ENCODE results near the gene FOXP1.

Gene FOXP1

GRCh38 chr3:71288269-71288930 lies 295.1 kb downstream of the FOXP1 start:
- Histone ChIP-seq H3K4me3 (ENCODE audit: severe bottlenecking) (no peak overlapping the region), H3K9me3 (ENCODE audit: severe bottlenecking) (no peaks in the 10 kb centered on the region), H3K27me3 (ENCODE audit: insufficient read depth, poor library complexity, severe bottlenecking) (no peaks in the 10 kb centered on the region), H3K4me1 (ENCODE audit: insufficient read depth, poor library complexity, severe bottlenecking) (no peaks in the 10 kb centered on the region), H3K36me3 (ENCODE audit: low read depth) (no peaks in the 10 kb centered on the region), H3K27ac (ENCODE audit: poor library complexity, severe bottlenecking) (no peak overlapping the region)
- no peak for TF ChIP-seq CTCF (IDR thresholded peaks at IDR 0.05; ENCODE audit: poor library complexity, severe bottlenecking)
- no peak for DNase-seq (ENCODE audit: low spot score)
- no peak for ATAC-seq (ENCODE audit: low read depth)

GRCh38 chr3:71285086-71285485 lies 298.4 kb downstream of the FOXP1 start:
- no peaks in the 10 kb centered on the region for H3K27me3 ChIP-seq (ENCODE audit: insufficient read depth, poor library complexity, severe bottlenecking)
- H3K4me1 ChIP-seq (ENCODE audit: insufficient read depth, poor library complexity, severe bottlenecking): no peaks in the 10 kb centered on the region
- ATAC-seq (ENCODE audit: low read depth) (no peak), DNase-seq (ENCODE audit: low spot score) (no peak)
- H3K36me3 ChIP-seq (ENCODE audit: low read depth): no peaks in the 10 kb centered on the region
- no peak overlapping the region for H3K27ac ChIP-seq (ENCODE audit: poor library complexity, severe bottlenecking)
- no peak for TF ChIP-seq CTCF (IDR thresholded peaks at IDR 0.05; ENCODE audit: poor library complexity, severe bottlenecking)
- no peak overlapping the region for H3K4me3 ChIP-seq (ENCODE audit: severe bottlenecking)
- no peaks in the 10 kb centered on the region for H3K9me3 ChIP-seq (ENCODE audit: severe bottlenecking)

GRCh38 chr3:71282976-71283375 lies 300.6 kb downstream of the FOXP1 start:
- DNase-seq (ENCODE audit: low spot score) (no peak), ATAC-seq (ENCODE audit: low read depth) (no peak)
- H3K9me3 ChIP-seq (ENCODE audit: severe bottlenecking): no peaks in the 10 kb centered on the region
- no peaks in the 10 kb centered on the region for H3K27me3 ChIP-seq (ENCODE audit: insufficient read depth, poor library complexity, severe bottlenecking)
- H3K4me3 ChIP-seq (ENCODE audit: severe bottlenecking): no peak overlapping the region
- no peak for TF ChIP-seq CTCF (IDR thresholded peaks at IDR 0.05; ENCODE audit: poor library complexity, severe bottlenecking)
- no peak overlapping the region for H3K27ac ChIP-seq (ENCODE audit: poor library complexity, severe bottlenecking)
- H3K4me1 ChIP-seq (ENCODE audit: insufficient read depth, poor library complexity, severe bottlenecking): no peaks in the 10 kb centered on the region
- no peaks in the 10 kb centered on the region for H3K36me3 ChIP-seq (ENCODE audit: low read depth)

- Histone ChIP-seq H3K4me3 (ENCODE audit: severe bottlenecking) (no peak overlapping the region), H3K9me3 (ENCODE audit: severe bottlenecking) (no peaks in the 10 kb centered on the region), H3K36me3 (ENCODE audit: low read depth) (no peaks in the 10 kb centered on the region), H3K27ac (ENCODE audit: poor library complexity, severe bottlenecking) (no peak overlapping the region), H3K4me1 (ENCODE audit: insufficient read depth, poor library complexity, severe bottlenecking) (no peaks in the 10 kb centered on the region), H3K27me3 (ENCODE audit: insufficient read depth, poor library complexity, severe bottlenecking) (no peaks in the 10 kb centered on the region)
- no peak for DNase-seq (ENCODE audit: low spot score)
- ATAC-seq (ENCODE audit: low read depth): no peak
- TF ChIP-seq CTCF (IDR thresholded peaks at IDR 0.05; ENCODE audit: poor library complexity, severe bottlenecking): no peak
These were observed 302.2 kb downstream of the FOXP1 start for GRCh38 chr3:71281280-71281679.

- Histone ChIP-seq H3K9me3 (ENCODE audit: severe bottlenecking) (no peaks in the 10 kb centered on the region), H3K27ac (ENCODE audit: poor library complexity, severe bottlenecking) (no peak overlapping the region), H3K36me3 (ENCODE audit: low read depth) (no peaks in the 10 kb centered on the region), H3K4me1 (ENCODE audit: insufficient read depth, poor library complexity, severe bottlenecking) (no peaks in the 10 kb centered on the region), H3K4me3 (ENCODE audit: severe bottlenecking) (no peak overlapping the region), H3K27me3 (ENCODE audit: insufficient read depth, poor library complexity, severe bottlenecking) (no peaks in the 10 kb centered on the region)
- no peak for DNase-seq (ENCODE audit: low spot score)
- TF ChIP-seq CTCF (IDR thresholded peaks at IDR 0.05; ENCODE audit: poor library complexity, severe bottlenecking): no peak
- ATAC-seq (ENCODE audit: low read depth): no peak
These were observed 306.2 kb downstream of the FOXP1 start for GRCh38 chr3:71277341-71277740.
